ENCODE results near the gene SEMA5A. TPM values are rescaled to one million over a fixed set of nuclear protein-coding genes. Genes with fewer than 3 reads are reported as not detected.

Gene SEMA5A
- total RNA-seq, 1 donor from 2014 or later, result 43.2 TPM

DNA sequence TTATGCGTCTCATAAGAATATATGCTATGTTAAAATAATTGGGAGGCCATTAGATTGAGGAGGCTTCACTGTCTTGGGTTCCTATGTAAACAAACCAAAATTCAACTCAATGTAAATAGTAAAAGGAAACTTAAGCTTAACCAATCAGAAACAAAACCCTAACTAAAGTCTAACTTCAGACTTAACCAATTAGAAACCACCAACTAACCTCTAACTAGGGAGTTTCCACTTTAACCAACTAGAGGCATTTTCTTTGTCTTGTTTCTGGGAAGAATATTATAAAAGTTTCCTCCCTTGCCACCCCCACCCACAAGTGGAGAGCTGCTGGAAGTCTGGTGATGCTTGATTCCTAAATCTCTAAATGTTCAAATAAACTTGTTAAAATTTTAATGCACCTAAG, 214.5 kb downstream of the SEMA5A start:
- no peak for DNase-seq
- H3K9me3 ChIP-seq (replicated peaks), result no peaks in the 10 kb centered on the region
- no peaks in the 10 kb centered on the region for H3K4me1 ChIP-seq
- TF ChIP-seq, protein P1, sequence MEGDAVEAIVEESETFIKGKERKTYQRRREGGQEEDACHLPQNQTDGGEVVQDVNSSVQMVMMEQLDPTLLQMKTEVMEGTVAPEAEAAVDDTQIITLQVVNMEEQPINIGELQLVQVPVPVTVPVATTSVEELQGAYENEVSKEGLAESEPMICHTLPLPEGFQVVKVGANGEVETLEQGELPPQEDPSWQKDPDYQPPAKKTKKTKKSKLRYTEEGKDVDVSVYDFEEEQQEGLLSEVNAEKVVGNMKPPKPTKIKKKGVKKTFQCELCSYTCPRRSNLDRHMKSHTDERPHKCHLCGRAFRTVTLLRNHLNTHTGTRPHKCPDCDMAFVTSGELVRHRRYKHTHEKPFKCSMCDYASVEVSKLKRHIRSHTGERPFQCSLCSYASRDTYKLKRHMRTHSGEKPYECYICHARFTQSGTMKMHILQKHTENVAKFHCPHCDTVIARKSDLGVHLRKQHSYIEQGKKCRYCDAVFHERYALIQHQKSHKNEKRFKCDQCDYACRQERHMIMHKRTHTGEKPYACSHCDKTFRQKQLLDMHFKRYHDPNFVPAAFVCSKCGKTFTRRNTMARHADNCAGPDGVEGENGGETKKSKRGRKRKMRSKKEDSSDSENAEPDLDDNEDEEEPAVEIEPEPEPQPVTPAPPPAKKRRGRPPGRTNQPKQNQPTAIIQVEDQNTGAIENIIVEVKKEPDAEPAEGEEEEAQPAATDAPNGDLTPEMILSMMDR (IDR thresholded peaks at IDR 0.05; ENCODE audit: borderline replicate concordance), result no peak
- no peaks in the 10 kb centered on the region for H3K36me3 ChIP-seq
- no peak overlapping the region for H3K27ac ChIP-seq (replicated peaks)
- H3K27me3 ChIP-seq (ENCODE audit: low read depth), result no peaks in the 10 kb centered on the region
- intact Hi-C loops (cut with micrococcal nuclease), result no loop called here
- no peak overlapping the region for H3K4me3 ChIP-seq

DNA sequence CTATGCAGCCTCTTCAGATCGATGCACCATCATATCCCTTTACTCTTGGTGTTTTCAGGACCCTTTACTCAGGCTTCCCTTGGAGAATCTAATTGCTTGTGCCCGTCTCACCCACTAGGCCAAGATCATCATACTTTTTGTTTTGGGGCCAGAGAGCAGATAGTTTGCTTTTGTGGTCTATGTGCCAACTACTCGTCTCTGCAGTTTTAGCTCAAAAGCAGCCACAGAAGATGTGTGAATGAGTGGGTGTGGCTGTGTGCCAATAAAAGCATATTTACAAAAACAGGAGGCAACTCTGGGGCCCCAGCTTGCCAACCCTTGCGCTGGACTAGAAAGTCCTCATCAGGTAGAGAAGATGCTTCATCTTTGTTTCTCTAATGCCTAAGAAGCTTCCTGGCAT, 216.8 kb downstream of the SEMA5A start:
- Histone ChIP-seq H3K4me3 (no peak overlapping the region), H3K36me3 (no peaks in the 10 kb centered on the region), H3K27ac (replicated peaks) (no peak overlapping the region), H3K27me3 (ENCODE audit: low read depth) (no peaks in the 10 kb centered on the region), H3K4me1 (no peaks in the 10 kb centered on the region), H3K9me3 (replicated peaks) (no peaks in the 10 kb centered on the region)
- TF ChIP-seq, protein P1 (IDR thresholded peaks at IDR 0.05; ENCODE audit: borderline replicate concordance), result no peak
- DNase-seq, result no peak
- intact Hi-C loops (cut with micrococcal nuclease), result no loop called here

DNA sequence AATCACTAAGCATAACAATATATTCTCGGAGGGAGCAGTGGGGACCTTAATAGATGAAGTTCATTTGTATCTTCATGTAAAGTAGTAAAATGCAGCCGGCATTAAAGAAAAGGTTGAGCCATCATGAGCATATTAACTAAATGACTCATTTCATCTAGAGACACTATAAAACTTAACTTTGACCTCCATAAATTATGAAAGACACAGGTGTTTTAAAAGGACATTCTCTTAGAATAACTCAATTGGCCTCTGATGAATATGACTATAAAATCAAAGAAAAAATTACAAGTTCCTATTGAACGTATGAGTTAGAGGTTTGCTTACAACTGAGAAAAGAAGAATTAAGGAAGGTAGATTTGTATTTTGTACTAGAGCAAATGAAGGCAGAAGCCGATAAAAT, 220.3 kb downstream of the SEMA5A start:
- no peak overlapping the region for H3K27ac ChIP-seq (replicated peaks)
- no peaks in the 10 kb centered on the region for H3K27me3 ChIP-seq (ENCODE audit: low read depth)
- H3K9me3 ChIP-seq (replicated peaks), result no peaks in the 10 kb centered on the region
- H3K36me3 ChIP-seq, result no peaks in the 10 kb centered on the region
- H3K4me1 ChIP-seq, result no peaks in the 10 kb centered on the region
- TF ChIP-seq, protein P1 (IDR thresholded peaks at IDR 0.05; ENCODE audit: borderline replicate concordance), result no peak
- no peak overlapping the region for H3K4me3 ChIP-seq
- intact Hi-C loops (cut with micrococcal nuclease), result no loop called here
- no peak for DNase-seq

DNA sequence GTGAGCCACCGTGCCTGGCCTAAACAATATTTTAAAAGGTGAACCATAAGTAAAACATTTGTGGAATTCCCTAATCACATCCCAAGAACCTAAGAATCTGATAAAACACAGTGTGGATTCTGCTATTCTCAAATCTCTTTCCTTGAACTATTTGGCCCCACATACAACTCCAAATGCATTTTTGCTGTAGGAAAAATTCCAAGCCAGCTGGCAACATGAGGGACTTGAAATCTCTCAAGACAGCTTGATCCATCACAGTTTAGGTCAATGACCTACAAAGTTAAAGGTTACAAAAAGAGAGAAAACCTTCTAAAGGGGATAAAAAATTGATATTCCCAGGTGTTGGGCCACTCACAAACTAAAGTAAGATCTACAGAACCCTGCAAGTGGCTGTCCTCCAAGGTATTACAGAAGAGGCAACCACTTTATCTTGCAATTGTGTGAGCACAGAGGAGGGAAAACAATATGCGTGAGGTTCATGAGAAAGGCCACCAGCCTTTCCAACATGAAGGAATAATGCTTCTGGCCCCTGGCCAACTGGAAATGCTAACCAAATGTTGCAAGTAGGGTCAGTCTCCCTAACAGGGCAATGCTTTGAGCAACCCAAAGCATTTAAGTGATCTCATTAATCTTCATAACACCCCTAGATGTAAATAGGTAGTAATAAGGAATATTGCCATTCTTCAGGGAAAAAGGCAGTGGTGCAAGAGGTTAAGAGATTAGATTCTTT, 221.4 kb downstream of the SEMA5A start:
- no peaks in the 10 kb centered on the region for H3K36me3 ChIP-seq
- H3K27ac ChIP-seq (replicated peaks), result no peak overlapping the region
- H3K27me3 ChIP-seq (ENCODE audit: low read depth), result no peaks in the 10 kb centered on the region
- H3K4me3 ChIP-seq, result no peak overlapping the region
- TF ChIP-seq, protein P1 (IDR thresholded peaks at IDR 0.05; ENCODE audit: borderline replicate concordance), result no peak
- no peaks in the 10 kb centered on the region for H3K4me1 ChIP-seq
- no peak for DNase-seq
- intact Hi-C loops (cut with micrococcal nuclease), result no loop called here
- no peaks in the 10 kb centered on the region for H3K9me3 ChIP-seq (replicated peaks)

DNA sequence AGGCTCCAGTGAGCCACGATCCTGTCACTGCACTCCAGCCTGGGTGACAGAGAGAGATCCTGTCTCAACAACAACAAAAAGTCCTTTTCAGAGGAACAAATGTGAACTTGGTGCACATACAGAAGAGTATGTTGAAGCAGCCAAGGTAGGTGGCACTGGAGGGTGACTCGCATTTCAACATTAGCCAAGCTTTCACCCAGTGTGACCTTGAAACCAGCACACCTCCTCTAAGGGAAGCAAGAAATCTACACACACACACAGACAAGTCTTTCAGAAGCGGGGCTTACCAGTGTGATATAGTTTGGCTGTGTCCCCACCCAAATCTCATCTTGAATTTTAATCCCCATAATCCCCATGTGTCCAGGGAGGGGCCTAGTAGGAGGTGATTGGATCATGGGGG, 225.2 kb downstream of the SEMA5A start:
- Histone ChIP-seq H3K9me3 (replicated peaks) (no peaks in the 10 kb centered on the region), H3K4me1 (no peaks in the 10 kb centered on the region), H3K27ac (replicated peaks) (no peak overlapping the region), H3K27me3 (ENCODE audit: low read depth) (no peaks in the 10 kb centered on the region), H3K36me3 (no peaks in the 10 kb centered on the region), H3K4me3 (no peak overlapping the region)
- TF ChIP-seq, protein P1 (IDR thresholded peaks at IDR 0.05; ENCODE audit: borderline replicate concordance), result no peak
- DNase-seq, result no peak
- intact Hi-C loops (cut with micrococcal nuclease), result no loop called here
